ENCODE data around the gene SHOC2. TPM values are rescaled to one million over a fixed set of nuclear protein-coding genes. Genes with fewer than 3 reads are reported as not detected.

Gene SHOC2
- polyA plus RNA-seq, 3 donors: 13.9 to 69.9 (median 68.9) TPM

DNA sequence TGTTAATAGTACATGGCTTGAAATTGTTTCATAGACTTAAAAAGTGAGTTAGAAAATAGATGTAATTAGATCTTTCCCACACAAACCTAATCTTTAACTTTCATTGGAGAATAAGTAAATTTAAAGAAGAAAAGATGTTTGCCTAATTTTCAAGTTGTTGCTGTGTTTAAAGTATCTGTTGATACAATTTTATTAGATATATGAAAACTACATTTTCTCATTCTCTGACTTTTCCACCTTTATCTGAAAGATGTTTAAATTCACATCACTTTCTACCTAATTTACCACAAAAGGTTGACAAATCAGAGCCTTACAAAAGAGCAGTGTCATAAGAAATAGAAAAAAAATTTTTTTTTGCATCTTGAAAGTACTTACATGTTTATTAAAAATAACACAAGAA, 45.8 kb downstream of the SHOC2 start:
- peaks cover 22% of the 10 kb centered on the region for H3K4me1 Mint-ChIP-seq
- H3K27me3 Mint-ChIP-seq (ENCODE audit: low read depth in 3 of 3): no peaks in the 10 kb centered on the region
- Histone ChIP-seq H3K27me3 (ENCODE audit: control insufficient read depth in 2 of 2, insufficient read depth in 2 of 2, low read length in 2 of 2) (no peaks in the 10 kb centered on the region), H3K27ac (ENCODE audit: low read depth in 1 of 2, low read length in 2 of 2) (peak overlapping the region in 1 of 2 donors; percentile 4), H3K4me3 (replicated peaks in 1 of 3; ENCODE audit: low read depth in 2 of 3, low read length in 3 of 3) (no peak overlapping the region), H3K4me1 (ENCODE audit: control insufficient read depth in 1 of 2, insufficient read depth in 2 of 2, low read length in 2 of 2) (no peaks in the 10 kb centered on the region), H4K20me1 (ENCODE audit: insufficient read depth, low read length) (peaks cover 100% of the 10 kb centered on the region), H2AFZ (ENCODE audit: insufficient read depth, low read depth, low read length, poor library complexity, severe bottlenecking) (no peak overlapping the region), H3K4me2 (replicated peaks; ENCODE audit: extremely low read depth, low read length, poor library complexity, severe bottlenecking) (no peak overlapping the region), H3K9me3 (replicated peaks in 1 of 2; ENCODE audit: control insufficient read depth in 1 of 2, insufficient read depth in 1 of 2, low read length in 2 of 2) (no peaks in the 10 kb centered on the region), H3K79me2 (ENCODE audit: insufficient read depth, low read length) (peaks cover 99% of the 10 kb centered on the region), H3K36me3 (replicated peaks in 1 of 2; ENCODE audit: control insufficient read depth in 1 of 2, insufficient read depth in 2 of 2, low read length in 2 of 2) (peaks cover 5 to 24% of the 10 kb centered on the region in 2 donors), H3K9ac (ENCODE audit: insufficient read depth, low read length, poor library complexity, severe bottlenecking) (no peak overlapping the region)
- no peak overlapping the region for H3K4me3 Mint-ChIP-seq
- DNase-seq: no peak
- intact Hi-C loops (cut with micrococcal nuclease): no loop called here
- H3K36me3 Mint-ChIP-seq: peaks cover 9 to 17% of the 10 kb centered on the region in 2 donors
- no peak overlapping the region for H3K27ac Mint-ChIP-seq
- H3K9me3 Mint-ChIP-seq: no peaks in the 10 kb centered on the region
- no peak for TF ChIP-seq CTCF (IDR thresholded peaks at IDR 0.05)

GRCh38 chr10:110966146-110966545, 46.7 kb downstream of the SHOC2 start:
- Mint-ChIP-seq H3K27ac (no peak overlapping the region), H3K4me3 (no peak overlapping the region), H3K27me3 (ENCODE audit: low read depth in 3 of 3) (no peaks in the 10 kb centered on the region), H3K4me1 (peaks cover 25% of the 10 kb centered on the region), H3K9me3 (no peaks in the 10 kb centered on the region), H3K36me3 (peaks cover 9 to 17% of the 10 kb centered on the region in 2 donors)
- Histone ChIP-seq H3K4me2 (replicated peaks; ENCODE audit: extremely low read depth, low read length, poor library complexity, severe bottlenecking) (no peak overlapping the region), H3K4me1 (ENCODE audit: control insufficient read depth in 1 of 2, insufficient read depth in 2 of 2, low read length in 2 of 2) (no peaks in the 10 kb centered on the region), H3K36me3 (replicated peaks in 1 of 2; ENCODE audit: control insufficient read depth in 1 of 2, insufficient read depth in 2 of 2, low read length in 2 of 2) (peaks cover 5 to 24% of the 10 kb centered on the region in 2 donors), H3K9me3 (replicated peaks in 1 of 2; ENCODE audit: control insufficient read depth in 1 of 2, insufficient read depth in 1 of 2, low read length in 2 of 2) (no peaks in the 10 kb centered on the region), H3K9ac (ENCODE audit: insufficient read depth, low read length, poor library complexity, severe bottlenecking) (no peak overlapping the region), H3K27me3 (ENCODE audit: control insufficient read depth in 2 of 2, insufficient read depth in 2 of 2, low read length in 2 of 2) (no peaks in the 10 kb centered on the region), H2AFZ (ENCODE audit: insufficient read depth, low read depth, low read length, poor library complexity, severe bottlenecking) (no peak overlapping the region), H3K4me3 (replicated peaks in 1 of 3; ENCODE audit: low read depth in 2 of 3, low read length in 3 of 3) (no peak overlapping the region), H4K20me1 (ENCODE audit: insufficient read depth, low read length) (peaks cover 100% of the 10 kb centered on the region), H3K27ac (ENCODE audit: low read depth in 1 of 2, low read length in 2 of 2) (no peak overlapping the region), H3K79me2 (ENCODE audit: insufficient read depth, low read length) (peaks cover 99% of the 10 kb centered on the region)
- DNase-seq: no peak
- intact Hi-C loops (cut with micrococcal nuclease): no loop called here
- WGBS (ENCODE audit: insufficient coverage): no CpG with 5 or more reads among the region's 1 CpG
- no peak for TF ChIP-seq CTCF (IDR thresholded peaks at IDR 0.05)
